Sciatic nerve (tissue), 2 donors: ENCODE data around the gene LCE2D. TPM values are rescaled to one million over a fixed set of nuclear protein-coding genes. Genes with fewer than 3 reads are reported as not detected.
"Not testable (repeated sequence)": the region's sequence is repeated elsewhere in the genome, so short reads cannot be mapped to it uniquely, and the experiment has no call there.

ENCODE experiments used
- ATAC-seq: fragments of 200-7000 bp; cut with Tn5 transposase; one replicate; pipeline ENCODE4 v1.9.1; 2020; ENCODE audit warnings: mild to moderate bottlenecking, moderate library complexity
- DNase-seq: peaks from one replicate; pipeline ENCODE4 v3.0.0-alpha.2; 2020; ENCODE audit warnings: low spot score
- intact Hi-C: fragments of 100-400 bp; cut with DNase I; formaldehyde crosslinking; loops from one replicate; pipeline ENCODE4 v1.14.2; 2022
- total RNA-seq: library from RNA; stranded (reverse); fragmentation: NEBNext Ultra II Directional; extraction: Animal tissue kit (Norgen Biotek cat#: 25700); gene quantifications from one replicate; pipeline ENCODE4 v1.2.1, GENCODE V29; 2021
- donor health status: DM: no; HTN: no; CAD: no.
- donor health status: DM: no; HTN: no; CAD: no.

LCE2D gene, protein sequence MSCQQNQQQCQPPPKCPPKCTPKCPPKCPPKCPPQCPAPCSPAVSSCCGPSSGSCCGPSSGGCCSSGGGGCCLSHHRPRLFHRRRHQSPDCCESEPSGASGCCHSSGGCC
- not detected for total RNA-seq

DNA sequence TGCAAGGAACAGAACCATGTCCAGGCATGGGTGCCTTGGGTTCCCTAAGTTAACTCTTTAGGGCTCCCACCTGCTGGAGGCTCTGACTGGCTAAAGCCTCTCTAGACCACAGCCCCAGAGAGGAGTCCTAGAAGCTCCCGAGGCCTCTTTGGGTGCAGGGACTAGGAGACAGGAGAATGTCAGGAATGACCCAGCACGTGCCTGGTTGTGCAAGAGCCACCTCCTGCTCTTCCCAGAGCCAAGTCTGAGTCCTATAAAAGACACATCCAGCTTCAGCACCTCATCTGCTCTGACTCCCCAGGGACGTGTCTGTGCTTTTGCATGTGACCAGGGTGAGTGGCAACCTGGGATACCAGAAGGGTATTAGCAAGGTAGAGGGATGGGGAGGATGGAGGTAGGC, at the start of gene LCE2D:
LCE2D (plus strand) TSS at position 283 of the 400 bp plus-strand sequence. CDS start 726 bp downstream, outside the sequence.
- intact Hi-C loops: no loop called here
- DNase-seq (no peak), ATAC-seq (no peak)

DNA sequence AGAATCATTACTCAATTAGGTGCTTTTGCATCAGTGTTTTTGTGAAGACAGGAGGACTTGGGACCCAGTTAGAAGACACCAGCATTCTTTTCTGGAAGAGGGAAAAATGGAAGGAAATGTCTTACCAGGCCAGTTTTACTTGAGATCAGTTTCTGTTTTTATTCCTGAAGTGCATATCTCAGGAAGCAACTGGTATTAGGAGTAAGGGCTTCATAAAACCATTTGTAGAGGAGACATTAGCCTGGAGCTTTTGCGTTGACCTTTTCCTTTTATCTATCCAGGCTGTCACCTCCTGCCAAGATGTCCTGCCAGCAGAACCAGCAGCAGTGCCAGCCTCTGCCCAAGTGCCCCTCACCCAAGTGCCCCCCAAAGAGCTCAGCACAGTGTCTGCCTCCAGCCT, 49.7 kb upstream of the LCE2D start, which contains the start of gene LCE3B:
LCE3B (plus strand) TSS at position 301 of the 400 bp plus-strand sequence; CDS start at position 301, 0 bp downstream.
- no peak for ATAC-seq
- intact Hi-C loops: no loop called here
- no peak for DNase-seq

DNA sequence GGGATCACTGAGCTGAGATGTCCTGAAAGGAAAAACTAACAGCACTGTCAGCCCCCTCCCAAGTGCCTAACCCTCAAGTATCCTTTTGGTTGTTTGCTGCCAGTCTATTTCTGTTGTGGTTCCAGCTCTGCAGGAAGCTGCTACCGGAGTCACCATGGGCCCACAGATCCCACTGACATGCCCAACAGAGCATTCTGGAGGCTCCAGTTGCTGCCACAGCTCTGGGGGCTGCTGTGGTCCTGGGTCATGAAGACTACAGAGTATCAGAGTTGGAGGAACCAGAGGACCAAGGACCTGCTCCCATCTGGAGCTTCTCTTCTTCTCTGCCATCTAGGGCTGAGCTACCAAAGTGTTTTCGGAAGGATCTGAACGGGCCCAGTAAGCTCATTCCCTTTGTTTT, 41.2 kb upstream of the LCE2D start:
- DNase-seq (no peak), ATAC-seq (no peak)
- intact Hi-C loops: no loop called here

DNA sequence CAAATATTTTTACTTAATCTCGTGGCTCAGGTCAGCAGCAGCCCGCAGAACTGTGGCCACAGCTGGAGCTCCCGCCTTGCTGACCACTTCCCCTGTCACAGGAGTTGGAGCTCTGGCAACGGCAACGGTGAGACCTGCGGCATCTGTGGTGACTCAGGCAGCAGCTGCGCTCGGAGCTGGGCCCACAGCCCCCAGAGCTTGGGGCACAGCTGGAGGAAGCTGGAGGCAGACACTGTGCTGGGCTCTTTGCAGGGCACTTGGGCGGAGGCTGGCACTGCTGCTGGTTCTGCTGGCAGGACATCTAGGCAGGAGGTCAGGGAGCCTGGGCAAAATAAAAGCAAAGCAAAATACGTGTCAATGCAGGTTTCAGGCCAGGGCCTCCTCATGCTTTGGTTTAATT, 40.4 kb upstream of the LCE2D start, which contains the start of gene LCE3A:
LCE3A (minus strand) TSS at position 301 of the 400 bp plus-strand sequence; CDS start at position 301, 0 bp downstream.
- DNase-seq: no peak
- intact Hi-C loops: no loop called here
- ATAC-seq: peak; percentile 26

DNA sequence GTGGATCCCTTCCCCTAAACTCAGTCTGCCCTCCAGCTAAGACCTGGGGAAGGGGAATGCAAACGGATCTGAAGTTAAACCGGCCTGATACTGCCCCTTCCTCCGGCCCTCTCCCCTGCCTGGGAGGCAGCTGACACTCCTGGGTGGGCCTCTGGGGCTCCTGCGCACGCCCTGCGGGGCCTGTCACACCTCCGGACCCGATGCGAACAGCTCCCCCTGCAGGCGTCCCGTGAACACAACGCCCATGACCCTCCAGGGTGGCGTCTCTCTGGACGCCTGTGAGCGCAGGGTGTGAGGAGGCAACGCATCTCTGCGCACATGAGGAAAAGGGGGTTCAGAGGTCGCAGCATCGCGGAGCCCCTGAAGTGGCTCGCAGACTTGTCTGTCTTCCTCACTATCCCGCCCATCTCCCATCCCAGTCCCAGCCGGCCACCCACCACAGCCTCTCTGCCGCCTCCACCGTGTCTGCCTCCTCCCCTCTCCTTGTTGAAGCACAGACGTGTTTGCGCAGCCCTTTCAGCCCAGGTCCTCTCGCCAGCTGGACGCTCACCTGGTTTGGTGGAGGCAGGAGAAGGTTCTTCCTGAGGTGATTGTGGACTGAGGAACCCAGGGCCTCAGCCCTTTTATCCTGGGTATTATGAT, 39.9 kb upstream of the LCE2D start:
- ATAC-seq (peak; percentile 26), DNase-seq (no peak)
- intact Hi-C loops: no loop called here

DNA sequence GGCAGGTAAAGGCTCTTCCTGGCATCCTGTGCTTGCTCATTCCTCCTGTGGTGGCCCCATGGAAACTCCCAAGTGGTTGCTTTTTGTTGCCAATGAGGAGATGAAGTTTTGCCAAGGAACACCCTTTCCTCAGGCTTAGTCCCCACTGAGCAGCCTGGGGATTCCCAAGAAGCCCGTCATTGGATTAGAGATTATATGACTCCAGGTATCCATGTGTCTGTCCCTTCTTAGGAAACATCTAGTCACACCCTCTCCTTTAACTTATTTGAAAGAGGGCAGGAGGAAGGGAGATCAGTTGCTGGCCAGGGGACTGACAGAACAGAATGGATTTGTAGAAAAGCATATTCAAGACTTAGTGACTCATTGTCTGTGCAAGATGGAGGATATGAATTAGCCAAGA, 36.4 kb upstream of the LCE2D start:
- no peak for ATAC-seq
- intact Hi-C loops: no loop called here
- no peak for DNase-seq

DNA sequence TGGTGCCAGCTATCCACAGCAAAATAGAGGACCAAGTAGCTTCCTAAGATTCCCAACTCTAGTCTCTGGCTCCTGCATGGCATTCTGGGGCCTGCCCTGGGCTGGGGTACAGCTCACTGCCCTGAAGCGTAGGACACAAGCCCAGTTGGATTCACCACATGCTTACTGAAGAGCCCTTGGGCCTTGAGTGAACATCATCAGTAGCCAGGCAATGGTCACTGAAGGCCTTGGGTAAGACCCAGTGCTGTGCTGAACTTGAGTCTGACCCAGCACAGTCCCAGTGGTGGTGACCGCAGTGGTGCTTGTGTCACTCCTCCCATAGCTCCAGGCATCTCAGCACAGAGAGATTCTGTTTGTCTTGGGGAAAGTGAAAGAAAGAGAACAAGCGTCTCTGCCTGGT, 32.6 kb upstream of the LCE2D start:
- no peak for ATAC-seq
- intact Hi-C loops: no loop called here
- no peak for DNase-seq

DNA sequence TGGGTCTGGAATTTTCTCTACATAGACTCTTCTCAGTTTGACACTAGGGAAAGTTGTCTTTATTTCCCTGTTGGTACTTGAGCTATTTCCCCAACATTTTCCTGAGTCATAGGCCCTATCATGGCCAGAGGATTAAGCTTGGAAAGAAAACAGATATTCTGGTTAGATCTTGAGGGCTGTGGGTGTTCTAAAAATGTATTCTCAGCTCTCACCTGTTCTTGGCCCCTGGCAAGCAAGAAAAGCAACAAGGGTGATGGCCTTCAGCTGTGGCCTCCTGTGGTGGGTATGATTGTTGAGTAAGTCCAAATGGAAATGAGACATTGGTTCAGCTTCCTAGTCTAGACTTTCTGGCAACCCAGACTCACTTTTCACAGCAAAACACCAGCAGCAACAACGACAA, 22.8 kb upstream of the LCE2D start:
- intact Hi-C loops: no loop called here
- DNase-seq (no peak), ATAC-seq (no peak)

DNA sequence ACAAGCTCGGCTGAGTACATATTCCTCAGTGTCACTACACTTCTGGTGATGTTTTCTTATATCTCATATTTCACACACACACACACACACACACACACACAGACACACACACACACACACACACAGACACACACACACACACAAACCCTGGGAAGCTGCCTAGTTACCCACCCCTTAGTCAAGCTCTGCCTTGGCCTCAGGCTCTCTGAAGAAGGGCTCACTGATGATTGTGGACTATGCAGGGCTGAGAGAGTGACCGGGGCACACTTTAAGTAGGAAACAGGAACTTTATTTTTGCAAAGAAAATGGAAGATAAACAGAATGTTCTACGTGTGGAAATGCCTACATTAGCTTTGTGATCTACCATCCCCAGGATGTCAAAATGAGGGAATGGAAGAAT, 19.2 kb upstream of the LCE2D start:
- no peak for ATAC-seq
- no peak for DNase-seq
- intact Hi-C loops: no loop called here

DNA sequence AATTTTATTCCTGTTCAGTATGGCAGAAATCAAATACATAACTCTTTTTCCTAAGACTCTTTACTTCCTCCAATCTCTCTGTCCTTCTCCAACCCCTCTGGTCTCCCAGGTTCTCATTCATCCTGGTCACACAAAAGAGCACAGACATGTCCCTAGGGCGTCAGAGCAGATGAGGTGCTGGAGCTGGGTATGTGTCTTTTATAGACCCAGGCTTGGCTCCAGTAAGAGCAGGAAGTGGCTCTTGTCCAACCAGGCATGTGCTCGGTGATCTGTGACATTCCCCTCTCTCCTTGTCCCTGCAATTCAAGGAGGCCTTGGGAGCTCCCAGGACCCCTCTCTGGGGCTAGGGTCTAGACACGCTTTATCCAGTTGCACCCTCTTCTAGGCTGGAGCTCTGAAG, 18.0 kb upstream of the LCE2D start:
- intact Hi-C loops: no loop called here
- no peak for DNase-seq
- no peak for ATAC-seq

DNA sequence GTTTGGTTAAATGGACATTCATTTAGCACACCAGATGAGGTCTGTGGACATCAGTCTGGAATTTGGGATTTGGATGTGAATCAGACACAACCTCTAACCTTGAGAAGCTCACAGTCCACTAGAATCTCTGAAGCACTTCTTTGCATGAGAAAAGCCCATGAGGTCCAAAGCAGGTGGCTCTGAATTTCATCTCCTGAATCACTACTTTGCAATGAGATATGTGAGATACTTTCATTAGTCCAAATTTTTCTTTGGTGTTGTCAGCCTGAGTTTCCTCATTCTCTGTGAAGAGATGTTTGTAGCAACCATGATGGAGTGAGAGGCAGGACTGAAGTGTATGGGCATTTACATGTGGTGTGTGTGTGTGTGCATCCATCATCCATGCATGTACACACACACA, 16.5 kb upstream of the LCE2D start:
- no peak for ATAC-seq
- DNase-seq: no peak

DNA sequence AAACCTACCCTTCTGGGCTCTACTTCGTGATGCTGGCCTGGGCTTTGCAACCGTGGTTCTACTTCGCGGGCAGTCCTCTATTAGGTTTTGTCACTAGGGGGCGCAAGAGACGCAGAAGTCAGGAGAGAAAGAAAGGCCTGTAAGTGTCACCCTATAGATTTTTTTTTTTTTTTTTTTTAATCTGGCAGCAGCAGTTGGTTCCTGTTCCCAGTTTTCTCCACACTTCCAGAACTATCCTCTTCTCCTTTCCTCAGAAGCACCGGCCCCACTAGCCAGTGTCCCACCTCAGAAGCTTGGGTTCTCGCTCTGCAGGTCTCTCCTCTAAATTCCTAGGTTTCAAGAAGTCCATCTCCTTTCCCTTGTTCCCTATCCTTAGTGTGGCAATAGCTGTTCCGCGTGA, 9.1 kb upstream of the LCE2D start:
- intact Hi-C loops: no loop called here
- no peak for ATAC-seq
- no peak for DNase-seq

More for the DNA sequence above, 16.5 kb upstream of the LCE2D start:
- intact Hi-C loops: no loop called here

DNA sequence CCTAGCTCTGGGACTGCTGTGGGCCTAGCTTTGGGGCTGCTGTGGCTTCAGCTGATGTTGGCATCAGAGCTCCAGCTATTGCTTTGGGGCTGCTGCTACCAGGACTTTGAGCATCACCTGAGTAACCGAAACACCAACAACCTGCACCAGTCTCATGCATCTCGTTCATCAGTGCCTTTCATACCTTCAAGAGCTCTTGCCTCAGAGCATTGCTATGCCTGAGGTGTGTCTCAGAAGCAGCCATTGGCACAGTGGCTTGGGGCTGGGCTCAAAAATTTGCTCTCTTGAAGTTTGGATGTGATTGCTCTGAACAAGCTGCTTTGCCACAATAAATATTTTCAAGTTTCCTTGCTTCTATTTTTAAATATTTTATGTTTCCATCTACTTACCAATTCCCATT, 6.7 kb upstream of the LCE2D start:
- intact Hi-C loops: no loop called here
- ATAC-seq: no peak
- DNase-seq: no peak

DNA sequence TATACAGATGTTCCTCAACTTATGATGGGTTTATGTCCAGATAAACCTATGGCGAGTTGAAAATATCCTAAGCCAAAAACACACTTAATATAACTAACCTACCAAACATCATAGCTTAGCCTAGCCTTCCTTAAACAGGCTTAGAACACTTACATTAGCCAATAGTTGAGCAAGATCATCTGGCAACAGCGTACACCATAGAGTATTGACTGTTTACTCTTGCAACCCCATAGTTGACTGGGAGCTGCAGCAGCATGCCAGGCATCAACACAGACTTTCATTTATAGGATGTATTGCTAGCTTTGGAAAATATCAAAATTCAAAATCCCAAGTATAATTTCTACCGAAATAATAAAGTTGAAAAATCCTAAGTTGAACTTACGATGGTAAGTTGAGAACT, 5.5 kb upstream of the LCE2D start:
- intact Hi-C loops: no loop called here
- no peak for ATAC-seq
- no peak for DNase-seq

DNA sequence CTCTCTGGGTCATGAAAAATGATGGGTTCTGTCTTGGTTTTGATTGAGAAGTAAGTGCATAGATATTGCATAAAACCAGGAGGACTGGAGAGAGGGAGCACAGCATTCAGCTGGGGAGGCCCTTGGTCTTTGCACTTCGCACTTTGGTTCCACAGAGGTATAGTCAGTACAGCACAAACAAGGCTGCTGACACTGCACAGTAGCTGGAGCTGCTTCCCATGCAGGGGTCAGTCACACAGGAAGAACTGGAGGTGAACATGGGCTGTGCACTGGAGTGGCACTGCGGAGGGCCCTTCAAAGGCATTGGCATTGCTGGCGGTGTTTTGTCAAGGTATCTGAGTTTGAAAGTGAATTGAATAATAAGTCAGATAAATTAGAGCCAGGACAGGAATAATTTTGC, 4.5 kb upstream of the LCE2D start:
- intact Hi-C loops: no loop called here
- DNase-seq (no peak), ATAC-seq (no peak)

DNA sequence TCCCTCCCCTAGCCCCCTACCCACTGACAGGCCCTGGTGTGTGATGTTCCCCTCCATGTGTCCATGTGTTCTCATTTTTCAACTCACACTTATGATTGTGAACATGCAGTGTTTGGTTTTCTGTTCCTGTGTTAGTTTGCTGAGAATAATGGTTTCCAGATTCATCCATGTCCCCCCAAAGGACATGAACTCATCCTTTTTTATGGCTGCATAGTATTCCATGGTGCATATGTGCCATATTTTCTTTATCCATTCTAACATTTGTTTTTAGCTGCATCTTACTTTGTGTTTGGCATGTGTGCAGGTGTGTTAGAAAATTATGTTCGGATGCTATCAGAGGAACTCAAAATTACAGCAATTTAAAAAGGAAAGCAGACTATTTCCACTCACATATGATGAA, 3.0 kb downstream of the LCE2D start:
- intact Hi-C loops, ATAC-seq: not testable (repeated sequence)

DNA sequence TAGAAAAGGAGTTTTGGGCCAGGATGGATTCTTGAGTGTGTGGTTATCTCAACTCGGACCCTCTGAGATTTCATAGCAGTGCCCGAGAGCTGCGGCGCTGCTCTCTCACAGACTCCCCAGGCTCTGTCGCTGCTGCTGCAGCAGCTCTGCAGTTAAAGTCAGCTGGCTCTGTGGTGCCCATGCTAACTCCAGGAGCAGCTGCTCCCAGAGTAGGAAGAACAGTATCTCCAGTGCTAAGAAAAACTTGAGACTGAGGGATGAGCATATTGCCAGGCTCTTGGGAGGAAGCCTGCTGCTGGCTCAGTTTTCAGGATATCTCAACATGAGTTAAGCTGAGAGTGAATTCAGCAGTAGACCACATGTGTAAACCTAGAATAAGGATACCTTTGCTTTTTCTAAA, 4.5 kb downstream of the LCE2D start:
- intact Hi-C loops: no loop called here
- ATAC-seq (no peak), DNase-seq (no peak)

More for the DNA sequence above, 3.0 kb downstream of the LCE2D start:
- not testable (repeated sequence) for DNase-seq

DNA sequence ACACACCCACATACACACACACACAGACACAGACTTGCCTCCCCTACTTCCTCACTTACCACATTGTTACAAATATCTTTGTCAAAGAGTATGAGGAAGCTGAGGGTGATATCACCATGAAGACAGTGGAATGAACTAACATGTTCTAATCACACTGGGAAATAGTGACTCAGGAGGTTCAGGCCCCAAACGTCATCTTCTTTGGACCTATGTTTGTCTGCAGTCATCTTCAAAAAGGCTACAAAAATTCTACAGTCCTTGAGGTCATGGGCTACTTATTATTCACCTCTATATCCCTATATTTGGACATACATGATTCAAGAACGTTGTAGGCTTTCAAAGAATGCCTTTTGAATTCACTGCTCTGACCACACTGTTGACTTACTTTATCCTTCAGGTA, 9.8 kb downstream of the LCE2D start:
- DNase-seq: no peak
- ATAC-seq: no peak
- intact Hi-C loops: no loop called here

DNA sequence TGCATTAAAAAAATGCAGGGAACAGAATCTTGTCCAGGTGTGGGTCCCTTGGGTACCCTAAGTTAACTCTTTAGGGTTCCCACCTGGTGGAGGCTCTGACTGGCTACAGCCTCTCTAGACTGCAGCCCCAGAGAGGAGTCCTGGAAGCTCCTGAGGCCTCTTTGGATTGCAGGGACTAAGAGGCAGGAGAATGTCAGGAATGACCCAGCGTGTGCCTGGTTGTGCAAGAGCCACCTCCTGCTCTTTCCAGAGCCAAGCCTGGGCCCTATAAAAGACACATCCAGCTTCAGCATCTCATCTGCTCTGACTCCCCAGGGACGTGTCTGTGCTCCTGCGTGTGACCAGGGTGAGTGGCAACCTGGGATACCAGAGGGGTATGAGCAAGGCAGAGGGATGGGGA, 11.8 kb downstream of the LCE2D start, which contains the start of gene LCE2C:
LCE2C (plus strand) TSS at position 297 of the 400 bp plus-strand sequence. CDS start 737 bp downstream, outside the sequence.
- ATAC-seq, intact Hi-C loops, DNase-seq: not testable (repeated sequence)

DNA sequence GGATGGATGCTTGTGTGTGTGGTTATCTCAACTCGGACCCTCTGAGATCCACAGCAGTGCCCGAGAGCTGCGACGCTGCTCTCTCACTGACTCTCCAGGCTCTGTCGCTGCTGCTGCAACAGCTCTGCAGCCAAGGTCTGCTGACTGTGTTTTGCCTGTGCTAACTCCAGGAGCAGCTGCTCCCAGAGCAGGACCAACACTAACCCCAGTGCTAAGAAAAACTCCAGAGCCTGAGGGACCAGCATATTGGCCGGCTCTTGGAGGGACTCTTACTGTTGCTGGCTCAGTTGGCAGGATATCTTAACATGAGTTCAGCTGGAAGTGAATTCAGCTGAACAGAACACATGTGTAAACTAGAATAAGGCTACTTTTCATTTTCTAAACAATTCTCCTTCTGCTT, 16.3 kb downstream of the LCE2D start:
- ATAC-seq: no peak
- intact Hi-C loops: no loop called here
- DNase-seq: no peak

DNA sequence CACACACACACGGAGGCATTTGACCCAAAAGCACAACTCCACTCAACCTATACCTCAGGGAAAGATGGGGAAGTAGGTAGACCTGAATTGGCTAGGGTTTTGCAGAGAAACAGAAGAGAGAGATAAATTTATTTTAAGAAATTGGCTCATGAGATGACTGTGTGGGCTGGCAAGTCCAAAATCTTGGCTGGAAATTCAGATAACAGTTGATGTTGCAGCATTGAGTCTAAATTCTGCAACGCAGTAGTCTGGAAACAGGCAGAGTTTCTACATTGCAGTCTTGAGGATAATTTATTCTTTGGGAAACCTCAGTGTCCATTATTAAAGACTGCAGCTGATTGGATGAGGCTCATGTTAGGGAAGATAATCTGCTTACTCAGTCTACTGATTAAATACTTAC, 18.4 kb downstream of the LCE2D start:
- ATAC-seq (no peak), DNase-seq (no peak)
- intact Hi-C loops: no loop called here
